Posterior vena cava (tissue), 2 donors: Measurements from ENCODE around the gene HACD2. TPM values are rescaled to one million over a fixed set of nuclear protein-coding genes. Genes with fewer than 3 reads are reported as not detected.

Experiments
- DNase-seq: peaks from one replicate; pipeline ENCODE4 v3.0.0-alpha.2; 2020; ENCODE audit warnings: low spot score
- intact Hi-C, 2 donors: fragments of 100-400 bp; cut with DNase I; formaldehyde crosslinking; loops; one replicate each; pipeline versions ENCODE4 v1.14.1 to v1.14.2; 2022 to 2023
- total RNA-seq, 2 donors: library from RNA; stranded (reverse); fragmentation: NEBNext Ultra II Directional; extraction: Animal tissue kit (Norgen Biotek cat#: 25700); gene quantifications; one replicate each; pipeline ENCODE4 v1.2.1, GENCODE V29; 2021
- donor health status: DM: yes; HTN: yes; CAD: no.
- donor health status: DM: yes; HTN: yes; CAD: no.

Gene HACD2
- total RNA-seq, 2 donors from 2014 or later: 16.5 to 19.9 TPM

DNA sequence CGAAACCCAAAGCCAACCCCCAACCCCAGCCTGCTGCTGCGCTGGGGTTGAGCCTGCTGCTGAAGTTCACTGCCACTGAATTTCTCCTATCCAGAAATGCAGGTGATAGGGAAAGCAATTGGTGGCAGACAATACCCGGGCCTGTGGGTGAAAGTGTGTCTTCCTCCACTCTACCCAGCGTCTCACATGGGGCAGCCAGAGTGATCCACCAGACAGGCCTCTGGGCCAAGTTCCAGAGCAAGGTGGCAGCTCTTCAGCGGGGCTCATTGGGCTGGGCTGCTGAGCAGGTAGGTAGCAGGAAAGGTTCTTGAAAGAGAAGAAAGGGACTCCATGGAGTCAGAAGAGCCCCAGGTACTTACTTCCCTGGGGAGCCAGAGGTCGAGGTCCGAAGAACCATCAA is 141.9 kb downstream of the HACD2 start:
- intact Hi-C loops: loop anchor here in 1 of 2 donors (10.0 kb wide), 1 partner anchor 108 kb away; no protein-coding TSS in a partner anchor
- no peak for DNase-seq

DNA sequence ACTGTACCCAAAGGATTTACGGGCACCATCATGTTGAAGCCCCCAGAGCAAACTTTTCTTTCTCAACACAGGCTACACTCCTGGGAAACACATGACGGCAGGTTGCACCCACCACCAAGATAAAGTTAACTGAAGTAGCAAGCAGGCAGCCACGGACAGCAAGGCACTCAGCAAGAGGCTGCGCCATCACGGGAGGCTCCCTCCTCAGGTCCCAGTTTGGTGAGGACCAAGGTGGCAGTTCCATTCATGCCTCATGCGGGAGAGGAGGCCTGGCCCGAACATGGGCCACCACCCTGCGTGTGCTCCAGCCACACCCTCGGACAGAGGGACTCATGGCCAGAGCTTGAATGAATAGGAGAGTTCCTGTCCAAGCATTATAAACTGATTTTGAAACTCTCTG is 142.7 kb downstream of the HACD2 start:
- intact Hi-C loops: loop anchor here in 1 of 2 donors (10.0 kb wide), 1 partner anchor 107 kb away; no protein-coding TSS in a partner anchor
- no peak for DNase-seq

Other genes starting within 250 kb of the HACD2 start
- gene ADCY5, start 136.0 kb downstream of the HACD2 start, total RNA-seq: 10 to 100 TPM; 41.1 to 42.6 TPM